GM12801 (cell line): Measurements from ENCODE around the gene SLC35D2.

Experiments
- TF ChIP-seq, protein P1 (sequence below): IDR thresholded peaks from one replicate; pipeline ENCODE4 v1.5.1; 2011; ENCODE audit warnings: control low read depth; ENCODE audit not compliant: insufficient read length; ENCODE audit errors: extremely low read depth

SLC35D2 gene

GRCh38 chr9:96383165-96383942 is at the start of gene SLC35D2:
SLC35D2 (minus strand) TSS chr9:96383711; CDS start chr9:96383634, 77 bp downstream.
- TF ChIP-seq, protein P1, sequence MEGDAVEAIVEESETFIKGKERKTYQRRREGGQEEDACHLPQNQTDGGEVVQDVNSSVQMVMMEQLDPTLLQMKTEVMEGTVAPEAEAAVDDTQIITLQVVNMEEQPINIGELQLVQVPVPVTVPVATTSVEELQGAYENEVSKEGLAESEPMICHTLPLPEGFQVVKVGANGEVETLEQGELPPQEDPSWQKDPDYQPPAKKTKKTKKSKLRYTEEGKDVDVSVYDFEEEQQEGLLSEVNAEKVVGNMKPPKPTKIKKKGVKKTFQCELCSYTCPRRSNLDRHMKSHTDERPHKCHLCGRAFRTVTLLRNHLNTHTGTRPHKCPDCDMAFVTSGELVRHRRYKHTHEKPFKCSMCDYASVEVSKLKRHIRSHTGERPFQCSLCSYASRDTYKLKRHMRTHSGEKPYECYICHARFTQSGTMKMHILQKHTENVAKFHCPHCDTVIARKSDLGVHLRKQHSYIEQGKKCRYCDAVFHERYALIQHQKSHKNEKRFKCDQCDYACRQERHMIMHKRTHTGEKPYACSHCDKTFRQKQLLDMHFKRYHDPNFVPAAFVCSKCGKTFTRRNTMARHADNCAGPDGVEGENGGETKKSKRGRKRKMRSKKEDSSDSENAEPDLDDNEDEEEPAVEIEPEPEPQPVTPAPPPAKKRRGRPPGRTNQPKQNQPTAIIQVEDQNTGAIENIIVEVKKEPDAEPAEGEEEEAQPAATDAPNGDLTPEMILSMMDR = no peak

DNA sequence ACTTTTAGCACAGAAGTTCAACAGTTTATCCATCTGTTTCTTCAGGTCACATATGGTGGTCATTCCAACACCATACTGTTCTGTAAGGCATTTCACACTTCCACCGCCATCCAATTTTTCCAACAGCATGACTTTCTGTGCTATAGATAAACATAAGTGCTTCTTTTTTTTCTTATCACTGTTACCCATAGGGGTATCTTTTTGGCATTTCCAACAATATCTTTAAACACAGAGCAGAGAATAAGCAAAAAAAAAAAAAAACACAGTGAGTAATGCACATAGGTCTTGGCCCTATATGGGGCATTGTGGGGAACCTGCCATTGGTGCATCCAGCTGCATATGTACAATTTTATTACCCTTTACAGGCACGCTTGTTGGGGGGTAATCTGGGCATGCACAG is 46.9 kb upstream of the SLC35D2 start:
- TF ChIP-seq, protein P1 = no peak

- TF ChIP-seq, protein P1 = no peak
Measured at GRCh38 chr9:96429732-96430131, 46.2 kb upstream of the SLC35D2 start.

DNA sequence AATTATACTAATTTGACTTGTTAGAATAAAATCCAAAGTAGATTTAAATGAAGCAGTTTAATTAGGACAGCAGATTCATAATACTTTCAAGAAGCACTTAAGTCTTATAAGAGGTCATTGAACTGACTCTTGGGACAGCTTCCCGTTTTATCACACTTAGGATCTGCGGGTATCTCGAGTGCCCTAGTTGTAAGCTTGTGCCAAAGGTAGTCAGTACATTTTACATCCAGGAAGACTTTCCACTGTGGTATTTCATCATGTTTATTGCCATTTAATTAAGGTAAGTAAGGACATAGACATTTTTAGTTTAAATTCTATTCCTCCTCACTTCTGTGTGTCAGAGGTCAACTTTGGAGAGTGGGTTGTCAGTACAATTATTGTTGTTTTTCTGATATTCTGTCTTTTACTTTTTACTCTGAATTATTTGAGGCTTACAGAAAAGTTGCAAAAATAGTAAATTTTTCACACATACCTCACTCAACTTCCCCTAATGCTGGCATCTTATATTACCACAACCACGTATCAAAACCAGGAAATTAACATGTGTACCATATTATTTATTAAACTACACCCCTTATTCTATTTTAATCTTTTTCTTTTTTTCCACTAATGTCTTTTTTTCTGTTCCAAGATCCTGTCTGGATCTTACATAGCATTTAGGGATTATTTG is 42.1 kb upstream of the SLC35D2 start:
- TF ChIP-seq, protein P1 = no peak

- TF ChIP-seq, protein P1 = no peak
Measured at GRCh38 chr9:96423985-96424336, 40.5 kb upstream of the SLC35D2 start.

DNA sequence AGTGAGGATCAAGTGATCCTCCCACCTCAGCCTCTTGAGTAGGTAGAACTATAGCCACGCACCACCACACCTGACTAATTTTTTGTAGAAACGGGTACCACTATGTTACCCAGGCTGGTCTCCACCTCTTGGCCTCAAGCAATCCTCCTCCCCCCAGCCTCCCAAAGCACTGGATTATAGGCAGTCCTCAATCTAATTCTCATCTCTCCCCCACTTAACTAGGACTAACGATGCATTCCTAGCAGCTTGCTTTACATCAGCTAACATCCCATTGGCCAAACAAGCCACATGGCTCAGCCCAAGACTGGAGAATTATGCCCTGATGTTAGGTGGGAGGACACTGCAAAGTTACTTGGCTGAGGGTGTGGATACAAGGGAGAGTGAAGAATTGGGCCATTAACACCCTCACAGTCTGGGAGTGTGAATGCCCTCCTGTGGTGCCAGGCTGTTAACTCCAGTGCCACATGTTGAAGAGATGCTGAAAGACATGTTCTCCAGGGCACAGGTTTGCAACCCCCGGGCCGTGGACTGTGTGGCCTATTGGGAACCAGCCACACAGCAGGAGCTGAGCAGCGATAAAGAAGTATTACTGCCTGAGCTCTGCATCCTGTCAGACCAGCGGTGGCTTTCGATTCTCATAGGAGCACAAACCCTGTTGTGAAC is 39.9 kb upstream of the SLC35D2 start:
- TF ChIP-seq, protein P1 = no peak

GRCh38 chr9:96420468-96421219 is 37.1 kb upstream of the SLC35D2 start:
- TF ChIP-seq, protein P1 = no peak
